Adrenal gland (tissue), 12 donors: ENCODE results near the gene PDGFC. TPM values are rescaled to one million over a fixed set of nuclear protein-coding genes. Genes with fewer than 3 reads are reported as not detected.

Experiments used
- DNase-seq, 7 donors: peaks; one replicate each; pipeline ENCODE4 v3.0.0-alpha.2; 2019 to 2020
- H3K27ac ChIP-seq, 5 donors: fragments of 200-600 bp; sonication (generic) in 4 of 5; 1 replicate in 3 of 5; 2 replicates in 2 of 5; pipeline versions ENCODE4 v1.5.1 to v1.8.0; 2016 to 2020; ENCODE audit warnings: mild to moderate bottlenecking in 1 of 5
- H3K27me3 ChIP-seq: fragments of 200-600 bp; 2 replicates; pipeline ENCODE4 v1.8.0; 2021
- H3K36me3 ChIP-seq, 2 donors: fragments of 200-600 bp; replicated peaks in 1 of 2; 1 replicate in 1 of 2; 2 replicates in 1 of 2; pipeline versions ENCODE4 v1.5.1 to v1.8.0; 2018 to 2022
- H3K4me1 ChIP-seq, 2 donors: fragments of 200-600 bp; replicated peaks in 1 of 2; 1 replicate in 1 of 2; 2 replicates in 1 of 2; pipeline versions ENCODE4 v1.5.1 to v1.8.0; 2018 to 2021
- H3K4me3 ChIP-seq, 4 donors: fragments of 200-600 bp; sonication (generic) in 3 of 4; one replicate each; pipeline ENCODE4 v1.5.1; 2016 to 2018
- H3K9me3 ChIP-seq, 3 donors: fragments of 200-600 bp; sonication (generic) in 1 of 3; replicated peaks in 1 of 3; 1 replicate in 2 of 3; 2 replicates in 1 of 3; pipeline versions ENCODE4 v1.5.1 to v1.8.0; 2016 to 2021
- POLR2A ChIP-seq, 2 donors: fragments of 450-650 bp; IDR thresholded peaks; one replicate each; pipeline ENCODE4 v1.6.1; 2017; ENCODE audit warnings: antibody characterized with exemption in 2 of 2, mild to moderate bottlenecking in 2 of 2, moderate library complexity in 1 of 2
- WGBS, 4 donors: extraction: QIAGEN DNeasy Blood & Tissue Kit in 2 of 4; methylation state at CpG; one replicate each; pipeline versions ENCODE4 v1.1.5 to v1.1.7; 2013 to 2017; 5-methylcytosine and 5-hydroxymethylcytosine counted together
- intact Hi-C, 2 donors: fragments of 100-400 bp; cut with DNase I; formaldehyde crosslinking; loops; one replicate each; pipeline versions ENCODE4 v1.14.1 to v1.15.0; 2022 to 2023
- polyA plus RNA-seq, 3 donors: library from polyadenylated mRNA; stranded (reverse); fragments of 200-250 nt in 2 of 3; fragments of 350-450 nt in 1 of 3; fragmentation: Illumina TruSeq in 1 of 3; extraction: RNeasy Lipid Tissue Mini Kit (QIAGEN cat#74804) in 1 of 3; gene quantifications; one replicate each; pipeline ENCODE4 v1.2.3, GENCODE V29; 2013 to 2014
- total RNA-seq, 9 donors: library from RNA; depleted of rRNA in 4 of 9; stranded (reverse); fragments of >200 nt in 4 of 9; fragments of 120-200 nt in 1 of 9; fragmentation: NEBNext Ultra II Directional in 1 of 9; extraction: Animal tissue kit (Norgen Biotek cat#: 25700) in 1 of 9; gene quantifications; one replicate each; pipeline versions ENCODE4 v1.1.0 to v1.2.4, GENCODE V29; 2013 to 2023
- TF ChIP-seq, protein P1 (sequence below), 6 experiments: fragments of 450-650 bp in 4 of 6; fragments of 200-600 bp in 2 of 6; sonication (generic) in 1 of 6; IDR thresholded peaks; 1 replicate in 5 of 6; 2 replicates in 1 of 6; pipeline versions ENCODE4 v1.5.1 to v1.8.0; 2016 to 2021; ENCODE audit warnings: antibody characterized with exemption in 6 of 6, mild to moderate bottlenecking in 2 of 6, moderate library complexity in 1 of 6
- donor health status: healthy with polysubstance abuse.
- donor health status: Bipolar disorder and iron deficiency.
- donor health status: DM: yes; HTN: yes; CAD: no.
- donor health status: DM: no; HTN: no; CAD: no.
- donor health status: DM: no; HTN: no; CAD: no.
- donor health status: DM: yes; HTN: yes; CAD: no.

PDGFC gene
- total and polyA plus RNA-seq, 12 donors: 6.0 to 77.2 (median 45.4) TPM

- WGBS, 4 donors: 81 to 88% (median 86%) methylated on average over 2 of the region's 2 CpGs
- intact Hi-C loops: no loop called here
- H3K4me1 ChIP-seq: no peaks in the 10 kb centered on the region
- no peak for DNase-seq
- H3K9me3 ChIP-seq: no peaks in the 10 kb centered on the region
- TF ChIP-seq, protein P1, sequence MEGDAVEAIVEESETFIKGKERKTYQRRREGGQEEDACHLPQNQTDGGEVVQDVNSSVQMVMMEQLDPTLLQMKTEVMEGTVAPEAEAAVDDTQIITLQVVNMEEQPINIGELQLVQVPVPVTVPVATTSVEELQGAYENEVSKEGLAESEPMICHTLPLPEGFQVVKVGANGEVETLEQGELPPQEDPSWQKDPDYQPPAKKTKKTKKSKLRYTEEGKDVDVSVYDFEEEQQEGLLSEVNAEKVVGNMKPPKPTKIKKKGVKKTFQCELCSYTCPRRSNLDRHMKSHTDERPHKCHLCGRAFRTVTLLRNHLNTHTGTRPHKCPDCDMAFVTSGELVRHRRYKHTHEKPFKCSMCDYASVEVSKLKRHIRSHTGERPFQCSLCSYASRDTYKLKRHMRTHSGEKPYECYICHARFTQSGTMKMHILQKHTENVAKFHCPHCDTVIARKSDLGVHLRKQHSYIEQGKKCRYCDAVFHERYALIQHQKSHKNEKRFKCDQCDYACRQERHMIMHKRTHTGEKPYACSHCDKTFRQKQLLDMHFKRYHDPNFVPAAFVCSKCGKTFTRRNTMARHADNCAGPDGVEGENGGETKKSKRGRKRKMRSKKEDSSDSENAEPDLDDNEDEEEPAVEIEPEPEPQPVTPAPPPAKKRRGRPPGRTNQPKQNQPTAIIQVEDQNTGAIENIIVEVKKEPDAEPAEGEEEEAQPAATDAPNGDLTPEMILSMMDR (IDR thresholded peaks at IDR 0.05): no peak
- no peaks in the 10 kb centered on the region for H3K36me3 ChIP-seq
- H3K27ac ChIP-seq: no peak overlapping the region
- no peak overlapping the region for H3K4me3 ChIP-seq
- no peaks in the 10 kb centered on the region for H3K27me3 ChIP-seq
Measured at GRCh38 chr4:157010630-157011029, 39.0 kb upstream of the PDGFC start.

GRCh38 chr4:157005831-157006230 lies 34.2 kb upstream of the PDGFC start:
- H3K4me1 ChIP-seq: peaks cover 9 to 14% of the 10 kb centered on the region in 2 donors
- intact Hi-C loops: no loop called here
- WGBS, 4 donors: 92 to 93% (median 92%) methylated on average over 3 of the region's 3 CpGs
- H3K27ac ChIP-seq: no peak overlapping the region
- no peaks in the 10 kb centered on the region for H3K27me3 ChIP-seq
- TF ChIP-seq, protein P1 (IDR thresholded peaks at IDR 0.05): no peak
- H3K4me3 ChIP-seq: no peak overlapping the region
- no peaks in the 10 kb centered on the region for H3K36me3 ChIP-seq
- DNase-seq: no peak
- no peaks in the 10 kb centered on the region for H3K9me3 ChIP-seq

GRCh38 chr4:157005193-157005592 lies 33.6 kb upstream of the PDGFC start:
- no peak overlapping the region for H3K27ac ChIP-seq
- H3K36me3 ChIP-seq: no peaks in the 10 kb centered on the region
- H3K4me1 ChIP-seq: peaks cover 9 to 14% of the 10 kb centered on the region in 2 donors
- intact Hi-C loops: no loop called here
- DNase-seq: peak in 2 of 7 donors; percentile 2 to 16
- TF ChIP-seq, protein P1 (IDR thresholded peaks at IDR 0.05): no peak
- TF ChIP-seq POLR2A (IDR thresholded peaks at IDR 0.05): no peak
- H3K4me3 ChIP-seq: peak overlapping the region in 1 of 4 donors; percentile 2
- no peaks in the 10 kb centered on the region for H3K27me3 ChIP-seq
- 24 to 47% (median 40%) methylated on average over 2 of the region's 2 CpGs for WGBS, 4 donors
- H3K9me3 ChIP-seq: no peaks in the 10 kb centered on the region

GRCh38 chr4:157004279-157005161 lies 32.9 kb upstream of the PDGFC start:
- Histone ChIP-seq H3K4me3 (peak overlapping the region in 1 of 4 donors; percentile 2), H3K4me1 (peaks cover 12 to 14% of the 10 kb centered on the region in 2 donors), H3K9me3 (no peaks in the 10 kb centered on the region), H3K27me3 (no peaks in the 10 kb centered on the region), H3K36me3 (no peaks in the 10 kb centered on the region), H3K27ac (peak overlapping the region in 1 of 5 donors; percentile 35)
- TF ChIP-seq, protein P1 (IDR thresholded peaks at IDR 0.05): no peak
- no peak for TF ChIP-seq POLR2A (IDR thresholded peaks at IDR 0.05)
- no peak for DNase-seq
- WGBS, 4 donors: 44 to 54% (median 50%) methylated on average over 5 of the region's 5 CpGs
- intact Hi-C loops: no loop called here
